ENCODE measurements around the gene HPCA.

GRCh38 chr1:32861904-32862695 is 24.2 kb upstream of the HPCA start:
- TF ChIP-seq POLR2A (IDR thresholded peaks at IDR 0.05) (no peak), CTCF (IDR thresholded peaks at IDR 0.05) (no peak)
